Measurements from ENCODE around the gene RHOV.

RHOV gene

DNA sequence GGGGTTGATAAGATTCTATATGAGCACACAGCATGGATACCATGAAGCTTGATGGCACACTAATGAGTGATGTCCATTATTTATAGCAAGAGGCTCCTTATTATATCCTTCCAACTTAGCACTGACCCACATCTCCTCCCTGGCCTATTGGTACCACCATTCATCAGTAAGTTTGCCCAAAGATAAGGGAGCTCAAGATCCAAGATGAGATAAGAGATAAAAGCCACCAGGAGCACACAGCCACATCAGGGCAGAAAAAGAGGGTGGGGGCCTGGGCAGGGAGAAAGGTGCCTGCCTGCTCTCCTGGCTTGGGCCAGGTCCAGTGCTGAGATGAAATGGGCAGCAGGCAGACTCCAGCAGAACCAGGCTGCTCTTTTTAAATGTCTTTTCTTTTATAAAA lies 41.1 kb downstream of the RHOV start:
- Histone ChIP-seq H3K23ac (ENCODE audit: low read length) (no peak overlapping the region), H2BK120ac (ENCODE audit: insufficient read depth, low read length, poor library complexity) (no peak overlapping the region), H3K36me3 (ENCODE audit: control insufficient read depth in 1 of 2, insufficient read depth in 2 of 2, low read length in 2 of 2) (peaks cover 0 to 2% of the 10 kb centered on the region in 2 experiments), H3K4me3 (ENCODE audit: low read depth, low read length) (no peak overlapping the region), H4K91ac (ENCODE audit: low read depth, low read length) (no peak overlapping the region), H3K18ac (ENCODE audit: low read length) (no peak overlapping the region), H3K79me2 (ENCODE audit: control insufficient read depth, insufficient read depth, low read length, poor library complexity) (no peaks in the 10 kb centered on the region), H3K4ac (ENCODE audit: low read depth, low read length) (no peak overlapping the region), H2AK5ac (ENCODE audit: low read length) (no peak overlapping the region), H3K9me3 (ENCODE audit: insufficient read depth, low read depth, low read length) (no peaks in the 10 kb centered on the region), H2BK12ac (ENCODE audit: low read length) (no peak overlapping the region), H3K79me1 (ENCODE audit: low read length) (no peaks in the 10 kb centered on the region), H3K4me1 (ENCODE audit: control insufficient read depth in 1 of 2, insufficient read depth in 2 of 2, low read length in 2 of 2) (no peaks in the 10 kb centered on the region), H2BK5ac (ENCODE audit: low read depth, low read length, poor library complexity) (no peak overlapping the region), H3K27ac (ENCODE audit: low read depth, low read length) (no peak overlapping the region), H4K8ac (ENCODE audit: low read depth, low read length) (no peak overlapping the region), H3K27me3 (ENCODE audit: insufficient read depth, low read length) (no peaks in the 10 kb centered on the region), H2AFZ (ENCODE audit: insufficient read depth, low read length, poor library complexity) (no peak overlapping the region), H3K14ac (ENCODE audit: low read length) (no peak overlapping the region), H3K4me2 (ENCODE audit: low read length) (no peak overlapping the region), H3K9ac (ENCODE audit: low read length) (no peak overlapping the region), H4K12ac (ENCODE audit: low read depth, low read length) (no peak overlapping the region)
- DNase-seq, result peak; percentile 51 to 90

DNA sequence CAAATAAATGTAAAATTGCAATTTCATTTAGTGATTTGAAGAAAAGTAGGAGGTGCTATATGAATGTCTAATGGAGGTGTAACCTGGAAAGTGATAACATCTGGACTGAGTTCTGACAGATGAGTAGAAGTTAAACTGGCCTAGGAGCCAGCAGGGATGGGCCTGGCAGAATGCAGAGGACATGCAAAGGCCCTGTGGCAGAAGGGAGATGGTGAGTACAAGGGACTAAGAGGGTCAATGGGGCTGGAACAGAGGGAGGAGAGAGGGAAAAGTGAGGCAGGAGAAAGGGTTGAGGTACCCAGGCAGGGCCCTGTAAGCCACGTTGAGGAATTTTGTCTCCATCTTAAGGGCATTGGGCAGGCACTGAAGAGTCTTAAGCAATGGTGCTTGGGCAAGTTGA lies 42.2 kb downstream of the RHOV start:
- no peaks in the 10 kb centered on the region for H3K4me1 ChIP-seq (ENCODE audit: control insufficient read depth in 1 of 2, insufficient read depth in 2 of 2, low read length in 2 of 2)
- no peaks in the 10 kb centered on the region for H3K79me2 ChIP-seq (ENCODE audit: control insufficient read depth, insufficient read depth, low read length, poor library complexity)
- H4K8ac ChIP-seq (ENCODE audit: low read depth, low read length), result no peak overlapping the region
- no peak overlapping the region for H2AFZ ChIP-seq (ENCODE audit: insufficient read depth, low read length, poor library complexity)
- no peaks in the 10 kb centered on the region for H3K9me3 ChIP-seq (ENCODE audit: insufficient read depth, low read depth, low read length)
- no peak overlapping the region for H3K4me3 ChIP-seq (ENCODE audit: low read depth, low read length)
- H4K12ac ChIP-seq (ENCODE audit: low read depth, low read length), result no peak overlapping the region
- no peaks in the 10 kb centered on the region for H3K27me3 ChIP-seq (ENCODE audit: insufficient read depth, low read length)
- no peak overlapping the region for H2BK120ac ChIP-seq (ENCODE audit: insufficient read depth, low read length, poor library complexity)
- no peak overlapping the region for H2AK5ac ChIP-seq (ENCODE audit: low read length)
- no CpG with 5 or more reads among the region's 1 CpG for WGBS (ENCODE audit: extremely low coverage, insufficient coverage, insufficient read length)
- no peak overlapping the region for H3K18ac ChIP-seq (ENCODE audit: low read length)
- no peak overlapping the region for H3K4me2 ChIP-seq (ENCODE audit: low read length)
- no peak overlapping the region for H3K14ac ChIP-seq (ENCODE audit: low read length)
- H2BK12ac ChIP-seq (ENCODE audit: low read length), result no peak overlapping the region
- peaks cover 0 to 2% of the 10 kb centered on the region in 2 experiments for H3K36me3 ChIP-seq (ENCODE audit: control insufficient read depth in 1 of 2, insufficient read depth in 2 of 2, low read length in 2 of 2)
- H4K91ac ChIP-seq (ENCODE audit: low read depth, low read length), result no peak overlapping the region
- no peak for DNase-seq
- no peak overlapping the region for H3K9ac ChIP-seq (ENCODE audit: low read length)
- H2BK5ac ChIP-seq (ENCODE audit: low read depth, low read length, poor library complexity), result no peak overlapping the region
- H3K79me1 ChIP-seq (ENCODE audit: low read length), result no peaks in the 10 kb centered on the region
- H3K4ac ChIP-seq (ENCODE audit: low read depth, low read length), result no peak overlapping the region
- no peak overlapping the region for H3K27ac ChIP-seq (ENCODE audit: low read depth, low read length)
- no peak overlapping the region for H3K23ac ChIP-seq (ENCODE audit: low read length)

DNA sequence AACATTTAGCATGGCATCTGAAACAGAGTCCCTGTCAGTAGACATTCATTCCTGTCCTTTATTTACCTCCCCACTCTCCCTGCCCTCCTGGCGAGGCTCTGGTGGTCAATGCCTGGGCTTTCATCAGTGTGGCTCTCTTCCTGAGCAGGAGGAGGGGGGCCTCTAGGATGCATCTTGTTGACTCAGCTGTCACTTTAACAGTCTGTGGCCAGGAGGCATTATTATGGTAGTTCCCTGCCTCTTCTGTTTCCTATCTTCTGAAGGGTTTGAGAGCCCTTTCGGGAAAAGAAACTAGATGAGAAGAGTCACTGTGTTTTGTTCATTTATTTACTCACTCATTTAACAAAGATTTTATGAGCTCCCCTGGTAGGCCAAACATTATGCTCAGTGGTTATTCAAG lies 43.1 kb downstream of the RHOV start:
- H3K23ac ChIP-seq (ENCODE audit: low read length), result no peak overlapping the region
- H2BK12ac ChIP-seq (ENCODE audit: low read length), result no peak overlapping the region
- H3K14ac ChIP-seq (ENCODE audit: low read length), result no peak overlapping the region
- no peak for DNase-seq
- no peak overlapping the region for H3K9ac ChIP-seq (ENCODE audit: low read length)
- no peak overlapping the region for H3K4me2 ChIP-seq (ENCODE audit: low read length)
- H3K4ac ChIP-seq (ENCODE audit: low read depth, low read length), result no peak overlapping the region
- no peak overlapping the region for H3K18ac ChIP-seq (ENCODE audit: low read length)
- no peaks in the 10 kb centered on the region for H3K27me3 ChIP-seq (ENCODE audit: insufficient read depth, low read length)
- no peak overlapping the region for H3K4me3 ChIP-seq (ENCODE audit: low read depth, low read length)
- no CpG with 5 or more reads among the region's 2 CpGs for WGBS (ENCODE audit: extremely low coverage, insufficient coverage, insufficient read length)
- H3K79me2 ChIP-seq (ENCODE audit: control insufficient read depth, insufficient read depth, low read length, poor library complexity), result no peaks in the 10 kb centered on the region
- H3K36me3 ChIP-seq (ENCODE audit: control insufficient read depth in 1 of 2, insufficient read depth in 2 of 2, low read length in 2 of 2), result peaks cover 0 to under 1% of the 10 kb centered on the region in 2 experiments
- no peak overlapping the region for H4K12ac ChIP-seq (ENCODE audit: low read depth, low read length)
- no peaks in the 10 kb centered on the region for H3K9me3 ChIP-seq (ENCODE audit: insufficient read depth, low read depth, low read length)
- no peaks in the 10 kb centered on the region for H3K79me1 ChIP-seq (ENCODE audit: low read length)
- H3K4me1 ChIP-seq (ENCODE audit: control insufficient read depth in 1 of 2, insufficient read depth in 2 of 2, low read length in 2 of 2), result peaks cover 0 to 2% of the 10 kb centered on the region in 2 experiments
- H3K27ac ChIP-seq (ENCODE audit: low read depth, low read length), result no peak overlapping the region
- no peak overlapping the region for H2BK120ac ChIP-seq (ENCODE audit: insufficient read depth, low read length, poor library complexity)
- no peak overlapping the region for H2AFZ ChIP-seq (ENCODE audit: insufficient read depth, low read length, poor library complexity)
- H2AK5ac ChIP-seq (ENCODE audit: low read length), result no peak overlapping the region
- no peak overlapping the region for H4K8ac ChIP-seq (ENCODE audit: low read depth, low read length)
- no peak overlapping the region for H2BK5ac ChIP-seq (ENCODE audit: low read depth, low read length, poor library complexity)
- no peak overlapping the region for H4K91ac ChIP-seq (ENCODE audit: low read depth, low read length)

DNA sequence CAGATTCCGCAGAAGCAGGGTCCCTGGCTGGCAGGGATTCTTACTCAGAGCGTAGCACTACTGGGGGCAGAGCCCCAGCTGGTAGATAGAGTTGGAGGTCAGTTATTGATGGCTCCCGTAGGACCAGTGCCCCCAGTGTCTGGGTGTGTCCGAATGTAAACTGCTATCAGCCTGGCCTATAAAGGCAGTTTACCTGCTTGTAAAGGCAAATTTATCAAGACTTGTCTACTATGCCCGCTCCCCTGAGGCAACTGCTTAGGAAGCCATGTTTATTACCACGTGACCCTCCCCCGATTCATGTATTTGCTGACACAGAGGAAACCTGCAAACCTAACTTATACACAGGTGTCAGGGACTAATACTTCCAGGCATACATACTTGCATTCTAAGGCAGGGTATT lies 44.9 kb downstream of the RHOV start:
- no CpG with 5 or more reads among the region's 7 CpGs for WGBS (ENCODE audit: extremely low coverage, insufficient coverage, insufficient read length)
- no peaks in the 10 kb centered on the region for H3K27me3 ChIP-seq (ENCODE audit: insufficient read depth, low read length)

More for the DNA sequence above, 44.9 kb downstream of the RHOV start:
- Histone ChIP-seq H2AFZ (ENCODE audit: insufficient read depth, low read length, poor library complexity) (no peak overlapping the region), H3K27ac (ENCODE audit: low read depth, low read length) (no peak overlapping the region), H4K8ac (ENCODE audit: low read depth, low read length) (no peak overlapping the region), H2BK5ac (ENCODE audit: low read depth, low read length, poor library complexity) (no peak overlapping the region), H3K4me2 (ENCODE audit: low read length) (no peak overlapping the region), H3K4me1 (ENCODE audit: control insufficient read depth in 1 of 2, insufficient read depth in 2 of 2, low read length in 2 of 2) (peaks cover 5 to 7% of the 10 kb centered on the region in 2 experiments), H3K23ac (ENCODE audit: low read length) (no peak overlapping the region), H3K4ac (ENCODE audit: low read depth, low read length) (no peak overlapping the region), H3K79me2 (ENCODE audit: control insufficient read depth, insufficient read depth, low read length, poor library complexity) (no peaks in the 10 kb centered on the region), H2AK5ac (ENCODE audit: low read length) (no peak overlapping the region), H4K91ac (ENCODE audit: low read depth, low read length) (no peak overlapping the region), H2BK12ac (ENCODE audit: low read length) (no peak overlapping the region), H3K9ac (ENCODE audit: low read length) (no peak overlapping the region), H4K12ac (ENCODE audit: low read depth, low read length) (no peak overlapping the region), H3K18ac (ENCODE audit: low read length) (no peak overlapping the region), H3K79me1 (ENCODE audit: low read length) (no peaks in the 10 kb centered on the region), H3K36me3 (ENCODE audit: control insufficient read depth in 1 of 2, insufficient read depth in 2 of 2, low read length in 2 of 2) (no peaks in the 10 kb centered on the region), H3K4me3 (ENCODE audit: low read depth, low read length) (no peak overlapping the region), H3K9me3 (ENCODE audit: insufficient read depth, low read depth, low read length) (no peaks in the 10 kb centered on the region), H3K14ac (ENCODE audit: low read length) (no peak overlapping the region), H2BK120ac (ENCODE audit: insufficient read depth, low read length, poor library complexity) (no peak overlapping the region)
- DNase-seq, result peak in 1 of 2 donors; percentile 26
